Endodermal cell (in vitro differentiated cells): ENCODE results near the gene CNTNAP4. TPM values are rescaled to one million over a fixed set of nuclear protein-coding genes. Genes with fewer than 3 reads are reported as not detected.

Experiments
- DNase-seq: peaks from one replicate; pipeline ENCODE4 v3.0.0-alpha.2; 2017
- H3K27ac ChIP-seq: 2 replicates; pipeline ENCODE4 v1.5.1; 2013; ENCODE audit warnings: mild to moderate bottlenecking, low read depth, low read length, moderate library complexity
- H3K27me3 ChIP-seq: 2 replicates; pipeline ENCODE4 v1.6.1; 2013; ENCODE audit warnings: mild to moderate bottlenecking, low read length, moderate library complexity; ENCODE audit not compliant: insufficient read depth, control insufficient read depth, poor library complexity, severe bottlenecking
- H3K36me3 ChIP-seq: 2 replicates; pipeline ENCODE4 v1.7.0; 2013; ENCODE audit warnings: mild to moderate bottlenecking, low read length, moderate library complexity; ENCODE audit not compliant: control insufficient read depth, insufficient read depth
- H3K4me1 ChIP-seq: one replicate; pipeline ENCODE4 v1.7.0; 2013; ENCODE audit warnings: low read length; ENCODE audit not compliant: control insufficient read depth, insufficient read depth
- H3K4me3 ChIP-seq: 2 replicates; pipeline ENCODE4 v1.5.1; 2013; ENCODE audit warnings: mild to moderate bottlenecking, low read length, moderate library complexity
- H3K9ac ChIP-seq: 2 replicates; pipeline ENCODE4 v1.6.1; 2013; ENCODE audit warnings: mild to moderate bottlenecking, low read length, moderate library complexity; ENCODE audit not compliant: poor library complexity, severe bottlenecking; ENCODE audit errors: extremely low read depth
- H3K9me3 ChIP-seq: 2 replicates; pipeline ENCODE4 v1.6.1; 2013; ENCODE audit warnings: mild to moderate bottlenecking, low read length, moderate library complexity; ENCODE audit not compliant: control insufficient read depth
- H3K27ac Mint-ChIP-seq: 2 replicates; pipeline ENCODE4 v1.8.0; 2020; ENCODE audit warnings: mixed read lengths
- H3K27me3 Mint-ChIP-seq: 2 replicates; pipeline ENCODE4 v1.8.0; 2021; ENCODE audit warnings: mild to moderate bottlenecking, mixed read lengths; ENCODE audit not compliant: insufficient read depth
- H3K36me3 Mint-ChIP-seq: 2 replicates; pipeline ENCODE4 v1.8.0; 2020; ENCODE audit warnings: low read depth, mixed read lengths
- H3K4me1 Mint-ChIP-seq: 2 replicates; pipeline ENCODE4 v1.8.0; 2020; ENCODE audit warnings: mixed read lengths
- H3K4me3 Mint-ChIP-seq: 2 replicates; pipeline ENCODE4 v1.8.0; 2020; ENCODE audit warnings: mild to moderate bottlenecking, moderate library complexity, mixed read lengths
- H3K9me3 Mint-ChIP-seq: 2 replicates; pipeline ENCODE4 v1.8.0; 2020; ENCODE audit warnings: mild to moderate bottlenecking, mixed read lengths
- WGBS, 2 experiments: methylation state at CpG; one replicate each; pipeline versions ENCODE4 v1.1.5 to v1.1.7; 2013; ENCODE audit warnings: missing lambda C conversion rate in 2 of 2, mixed read lengths in 1 of 2; ENCODE audit not compliant: insufficient coverage in 1 of 2, insufficient read length in 1 of 2; 5-methylcytosine and 5-hydroxymethylcytosine counted together
- total RNA-seq, 2 donors: library from RNA; stranded (reverse); fragmentation: NEBNext Ultra II Directional in 1 of 2; extraction: Animal tissue kit (Norgen Biotek cat#: 25700) in 1 of 2; gene quantifications; 2 replicates in 1 of 2; 3 replicates in 1 of 2; pipeline ENCODE4 v1.2.1, GENCODE V29; 2021
- TF ChIP-seq, protein P1 (sequence below): fragments of 200-600 bp; sonication (generic); conservative IDR thresholded peaks from 2 replicates; pipeline ENCODE4 v1.5.0; 2021; ENCODE audit warnings: antibody characterized with exemption, mild to moderate bottlenecking

Gene CNTNAP4
- total RNA-seq, 2 donors from 2014 or later = 0.24 to 0.55 TPM

GRCh38 chr16:76583466-76583865, 306.3 kb downstream of the CNTNAP4 start:
- Histone ChIP-seq H3K36me3 (no peaks in the 10 kb centered on the region), H3K9ac (no peak overlapping the region), H3K9me3 (no peaks in the 10 kb centered on the region), H3K4me3 (no peak overlapping the region), H3K27ac (no peak overlapping the region), H3K4me1 (peaks cover 9% of the 10 kb centered on the region), H3K27me3 (no peaks in the 10 kb centered on the region)
- DNase-seq = no peak
- no peaks in the 10 kb centered on the region for H3K36me3 Mint-ChIP-seq
- WGBS, 2 experiments = 93 to 100% methylated on average over 2 to 6 of the region's 6 CpGs
- H3K9me3 Mint-ChIP-seq = peaks cover 1% of the 10 kb centered on the region
- peaks cover 5% of the 10 kb centered on the region for H3K27me3 Mint-ChIP-seq
- H3K4me1 Mint-ChIP-seq = peaks cover 10% of the 10 kb centered on the region
- H3K4me3 Mint-ChIP-seq = no peak overlapping the region
- TF ChIP-seq, protein P1, sequence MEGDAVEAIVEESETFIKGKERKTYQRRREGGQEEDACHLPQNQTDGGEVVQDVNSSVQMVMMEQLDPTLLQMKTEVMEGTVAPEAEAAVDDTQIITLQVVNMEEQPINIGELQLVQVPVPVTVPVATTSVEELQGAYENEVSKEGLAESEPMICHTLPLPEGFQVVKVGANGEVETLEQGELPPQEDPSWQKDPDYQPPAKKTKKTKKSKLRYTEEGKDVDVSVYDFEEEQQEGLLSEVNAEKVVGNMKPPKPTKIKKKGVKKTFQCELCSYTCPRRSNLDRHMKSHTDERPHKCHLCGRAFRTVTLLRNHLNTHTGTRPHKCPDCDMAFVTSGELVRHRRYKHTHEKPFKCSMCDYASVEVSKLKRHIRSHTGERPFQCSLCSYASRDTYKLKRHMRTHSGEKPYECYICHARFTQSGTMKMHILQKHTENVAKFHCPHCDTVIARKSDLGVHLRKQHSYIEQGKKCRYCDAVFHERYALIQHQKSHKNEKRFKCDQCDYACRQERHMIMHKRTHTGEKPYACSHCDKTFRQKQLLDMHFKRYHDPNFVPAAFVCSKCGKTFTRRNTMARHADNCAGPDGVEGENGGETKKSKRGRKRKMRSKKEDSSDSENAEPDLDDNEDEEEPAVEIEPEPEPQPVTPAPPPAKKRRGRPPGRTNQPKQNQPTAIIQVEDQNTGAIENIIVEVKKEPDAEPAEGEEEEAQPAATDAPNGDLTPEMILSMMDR = no peak
- no peak overlapping the region for H3K27ac Mint-ChIP-seq

- Mint-ChIP-seq H3K9me3 (peaks cover under 1% of the 10 kb centered on the region), H3K4me1 (peaks cover 10% of the 10 kb centered on the region), H3K27ac (no peak overlapping the region), H3K27me3 (peaks cover 5% of the 10 kb centered on the region), H3K36me3 (no peaks in the 10 kb centered on the region), H3K4me3 (no peak overlapping the region)
- H3K36me3 ChIP-seq = no peaks in the 10 kb centered on the region
- no peak overlapping the region for H3K4me3 ChIP-seq
- TF ChIP-seq, protein P1 = no peak
- H3K27me3 ChIP-seq = no peaks in the 10 kb centered on the region
- H3K9me3 ChIP-seq = no peaks in the 10 kb centered on the region
- no peak overlapping the region for H3K9ac ChIP-seq
- peaks cover 9% of the 10 kb centered on the region for H3K4me1 ChIP-seq
- WGBS, 2 experiments = 96 to 100% methylated on average over 2 of the region's 2 CpGs
- no peak for DNase-seq
- no peak overlapping the region for H3K27ac ChIP-seq
Measured at GRCh38 chr16:76583945-76584344, 306.7 kb downstream of the CNTNAP4 start.

- H3K27ac Mint-ChIP-seq = no peak overlapping the region
- WGBS, 2 experiments = 89 to 91% methylated on average over 7 of the region's 7 CpGs
- no peak overlapping the region for H3K4me3 Mint-ChIP-seq
- H3K9me3 Mint-ChIP-seq = peaks cover 17% of the 10 kb centered on the region
- peaks cover 9% of the 10 kb centered on the region for H3K27me3 Mint-ChIP-seq
- Histone ChIP-seq H3K4me1 (no peaks in the 10 kb centered on the region), H3K4me3 (no peak overlapping the region), H3K9me3 (peaks cover 8% of the 10 kb centered on the region), H3K27me3 (no peaks in the 10 kb centered on the region), H3K36me3 (no peaks in the 10 kb centered on the region), H3K27ac (no peak overlapping the region), H3K9ac (no peak overlapping the region)
- no peak for DNase-seq
- no peaks in the 10 kb centered on the region for H3K36me3 Mint-ChIP-seq
- H3K4me1 Mint-ChIP-seq = no peaks in the 10 kb centered on the region
- TF ChIP-seq, protein P1 = no peak
Measured at GRCh38 chr16:76598498-76598897, 321.3 kb downstream of the CNTNAP4 start.
